C4-2B (cell line): ENCODE data around the gene NDUFB10.

Experiments
- CTCF ChIP-seq: fragments of 450-650 bp; conservative IDR thresholded peaks from 2 replicates; pipeline ENCODE4 v1.5.1; 2017; ENCODE audit warnings: mild to moderate bottlenecking
- ZFX ChIP-seq: fragments of 450-650 bp; IDR thresholded peaks from 2 replicates; pipeline ENCODE4 v1.6.1; 2017

DNA sequence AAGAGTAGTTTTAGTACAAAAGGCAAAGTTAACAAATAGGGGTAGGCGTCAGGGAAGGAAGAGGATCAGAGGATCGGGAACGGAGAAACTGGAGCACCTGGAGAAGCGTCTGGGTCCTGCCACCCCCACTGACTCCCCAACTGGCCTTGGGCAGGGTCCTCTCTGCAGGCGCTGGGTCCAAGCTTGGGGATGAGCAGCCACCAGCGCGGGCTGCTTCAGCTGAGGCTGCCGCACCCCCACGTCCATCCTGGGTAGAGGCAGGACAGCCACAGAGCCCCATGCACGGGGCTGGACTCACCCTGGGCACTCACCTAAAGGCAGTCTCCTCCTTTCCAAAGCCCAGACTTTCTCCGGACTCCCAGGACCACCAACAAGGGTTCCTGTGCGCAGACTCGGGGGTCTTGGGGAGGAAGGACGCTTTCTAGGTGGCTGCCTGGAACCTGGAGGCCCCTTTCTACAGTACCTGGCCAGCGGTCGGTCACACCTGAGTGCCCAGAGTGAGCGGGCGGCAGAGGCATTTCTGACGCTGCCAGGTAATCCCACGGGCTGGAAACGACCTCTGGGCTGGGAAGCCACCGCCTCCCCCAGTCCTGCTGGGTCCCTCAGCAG is 42.2 kb upstream of the NDUFB10 start:
- TF ChIP-seq CTCF (no peak), ZFX (no peak)
